K562 (cell line): ENCODE results near the gene SRSF9. TPM values are rescaled to one million over a fixed set of nuclear protein-coding genes. Genes with fewer than 3 reads are reported as not detected.

Experiments
- CBFB ChIP-seq: sonication (generic); formaldehyde crosslinking; IDR thresholded peaks from 2 replicates; pipeline ENCODE4 v1.4.0; 2020; ENCODE audit warnings: mild to moderate bottlenecking, missing genetic modification reagents
- CREM ChIP-seq: IDR thresholded peaks from 2 replicates; pipeline ENCODE4 v1.6.1; 2014; ENCODE audit warnings: antibody characterized with exemption, low read depth
- EP400 ChIP-seq: fragments of 450-650 bp; IDR thresholded peaks from 2 replicates; pipeline ENCODE4 v1.6.1; 2017; ENCODE audit warnings: antibody characterized with exemption, mild to moderate bottlenecking, moderate library complexity
- FOXK2 ChIP-seq, 2 experiments: fragments of 450-650 bp; IDR thresholded peaks in 1 of 2; conservative IDR thresholded peaks in 1 of 2; 2 replicates each; pipeline ENCODE4 v1.6.1; 2016; ENCODE audit warnings: low read depth in 2 of 2, mild to moderate bottlenecking in 1 of 2
- GABPA ChIP-seq: fragments of 200-800 bp; sonication (Bioruptor generic); conservative IDR thresholded peaks from 2 replicates; pipeline ENCODE4 v1.6.1; 2016; ENCODE audit warnings: low read depth, missing genetic modification characterization, missing compliant biosample characterization
- GTF2F1 ChIP-seq: IDR thresholded peaks from 2 replicates; pipeline ENCODE4 v1.6.1; 2011; ENCODE audit warnings: low read depth, low read length, improper control_type of control experiment
- HMBOX1 ChIP-seq: sonication (generic); IDR thresholded peaks from 2 replicates; pipeline ENCODE4 v1.6.1; 2016
- MAZ ChIP-seq, 2 experiments: fragments of 450-650 bp in 1 of 2; sonication (generic) in 1 of 2; formaldehyde crosslinking; IDR thresholded peaks in 1 of 2; conservative IDR thresholded peaks in 1 of 2; 2 replicates each; pipeline versions ENCODE4 v1.4.0 to v1.5.0; 2020; ENCODE audit warnings: mild to moderate bottlenecking in 1 of 2, missing genetic modification reagents in 1 of 2
- MBD1 ChIP-seq: fragments of 250-450 bp; sonication (Bioruptor Pico); IDR thresholded peaks from 2 replicates; pipeline ENCODE4 v1.8.0; 2022; ENCODE audit warnings: inconsistent platforms
- NR2C1 ChIP-seq, 2 experiments: fragments of 450-650 bp; IDR thresholded peaks; 2 replicates each; pipeline ENCODE4 v1.6.1; 2017; ENCODE audit warnings: mild to moderate bottlenecking in 2 of 2, antibody characterized with exemption in 1 of 2, inconsistent platforms in 1 of 2, missing compliant biosample characterization in 1 of 2, missing genetic modification characterization in 1 of 2
- NR2C2 ChIP-seq, 2 experiments: fragments of 200-800 bp in 1 of 2; sonication (Bioruptor generic) in 1 of 2; sonication (generic) in 1 of 2; formaldehyde crosslinking in 1 of 2; IDR thresholded peaks; 2 replicates each; pipeline versions ENCODE4 v1.6.1 to v1.8.0; 2016 to 2022; ENCODE audit warnings: mild to moderate bottlenecking in 1 of 2, missing compliant biosample characterization in 1 of 2, missing genetic modification characterization in 1 of 2, missing genetic modification reagents in 1 of 2
- PPARD ChIP-seq: fragments of 250-450 bp; sonication (Bioruptor Pico); IDR thresholded peaks from 2 replicates; pipeline ENCODE4 v1.8.0; 2022; ENCODE audit warnings: inconsistent platforms, mild to moderate bottlenecking, moderate library complexity
- SP1 ChIP-seq: sonication (generic); formaldehyde crosslinking; IDR thresholded peaks from 2 replicates; pipeline ENCODE4 v1.8.1; 2022; ENCODE audit warnings: mild to moderate bottlenecking, missing genetic modification reagents
- SRF ChIP-seq, 2 experiments: fragments of 250-450, 450-650 bp in 1 of 2; sonication (Bioruptor Pico) in 1 of 2; sonication (generic) in 1 of 2; formaldehyde crosslinking; IDR thresholded peaks; 2 replicates each; pipeline versions ENCODE4 v1.5.0 to v1.5.1; 2020 to 2022; ENCODE audit warnings: mild to moderate bottlenecking in 1 of 2, missing genetic modification reagents in 1 of 2
- TAF9B ChIP-seq: fragments of 450-650 bp; IDR thresholded peaks from 2 replicates; pipeline ENCODE4 v1.6.1; 2018; ENCODE audit warnings: mild to moderate bottlenecking; ENCODE audit not compliant: partially characterized antibody
- ZNF146 ChIP-seq: IDR thresholded peaks from one replicate; pipeline ENCODE4 v1.6.1; 2018; ENCODE audit warnings: missing compliant biosample characterization; ENCODE audit not compliant: unreplicated experiment
- polyA plus RNA-seq, 8 experiments: library from polyadenylated mRNA; depleted of rRNA in 4 of 8; stranded (reverse) in 5 of 8; unstranded in 3 of 8; fragments of >200 nt; fragmentation: Nextera tagmentation in 2 of 8; fragmentation: Illumina TruSeq in 1 of 8; extraction: Ambion mirVana in 2 of 8; extraction: Trizol in 1 of 8; gene quantifications; 2 replicates each; pipeline versions ENCODE4 v1.2.1 to v1.2.3, GENCODE V29; 2011 to 2014; ENCODE audit warnings: inconsistent platforms in 1 of 8, missing spikeins in 1 of 8
- total RNA-seq, 7 experiments: library from RNA; depleted of rRNA in 6 of 7; stranded (reverse); fragments of >200 nt in 6 of 7; fragmentation: Illumina TruSeq in 2 of 7; extraction: Trizol in 2 of 7; gene quantifications; 2 replicates each; pipeline versions ENCODE4 v1.2.1 to v1.2.3, GENCODE V29; 2011 to 2021; ENCODE audit warnings: low replicate concordance in 1 of 7
- TF ChIP-seq, protein P1 (sequence below): sonication (generic); formaldehyde crosslinking; IDR thresholded peaks from 2 replicates; pipeline ENCODE4 v1.8.0; 2022; ENCODE audit warnings: mild to moderate bottlenecking, missing genetic modification reagents

SRSF9 gene
- total and polyA plus RNA-seq, 9 of the 15 experiments (the other 6 are each of a cell fraction or from before 2014, with no cell fraction given), result 40.3 to 291 (median 230) TPM

DNA sequence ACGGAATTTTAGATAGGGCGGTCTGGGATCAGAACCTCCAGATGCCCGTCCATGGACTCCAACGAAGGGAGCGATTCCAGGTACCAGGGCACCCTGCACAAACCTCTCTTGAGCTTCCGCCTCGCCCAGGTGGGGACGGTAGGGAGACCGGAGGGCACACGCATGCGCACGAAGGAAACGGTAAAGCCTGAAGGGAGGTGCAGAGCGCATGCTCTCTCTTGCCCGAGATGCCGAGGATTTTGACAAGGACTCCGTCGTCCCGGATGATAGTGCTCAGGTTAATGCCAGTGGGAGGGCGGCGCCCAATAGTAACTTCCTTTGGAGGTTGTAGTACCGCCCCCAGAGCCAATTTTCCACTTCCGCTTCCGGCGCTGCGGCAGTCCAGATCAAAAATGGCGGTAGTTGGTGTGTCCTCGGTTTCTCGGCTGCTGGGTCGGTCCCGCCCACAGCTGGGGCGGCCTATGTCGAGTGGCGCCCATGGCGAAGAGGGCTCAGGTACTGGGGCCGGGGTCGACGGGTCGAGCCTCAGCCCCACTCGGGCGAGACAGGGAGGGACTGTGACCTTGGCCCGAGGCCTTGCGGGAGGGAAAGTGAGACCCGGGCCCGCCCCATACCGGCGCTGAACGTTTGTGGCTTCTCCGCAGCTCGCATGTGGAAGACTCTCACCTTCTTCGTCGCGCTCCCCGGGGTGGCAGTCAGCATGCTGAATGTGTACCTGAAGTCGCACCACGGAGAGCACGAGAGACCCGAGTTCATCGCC lies 31.6 kb downstream of the SRSF9 start, which contains the start of gene COX6A1 (continued):
- TF ChIP-seq, protein P1, sequence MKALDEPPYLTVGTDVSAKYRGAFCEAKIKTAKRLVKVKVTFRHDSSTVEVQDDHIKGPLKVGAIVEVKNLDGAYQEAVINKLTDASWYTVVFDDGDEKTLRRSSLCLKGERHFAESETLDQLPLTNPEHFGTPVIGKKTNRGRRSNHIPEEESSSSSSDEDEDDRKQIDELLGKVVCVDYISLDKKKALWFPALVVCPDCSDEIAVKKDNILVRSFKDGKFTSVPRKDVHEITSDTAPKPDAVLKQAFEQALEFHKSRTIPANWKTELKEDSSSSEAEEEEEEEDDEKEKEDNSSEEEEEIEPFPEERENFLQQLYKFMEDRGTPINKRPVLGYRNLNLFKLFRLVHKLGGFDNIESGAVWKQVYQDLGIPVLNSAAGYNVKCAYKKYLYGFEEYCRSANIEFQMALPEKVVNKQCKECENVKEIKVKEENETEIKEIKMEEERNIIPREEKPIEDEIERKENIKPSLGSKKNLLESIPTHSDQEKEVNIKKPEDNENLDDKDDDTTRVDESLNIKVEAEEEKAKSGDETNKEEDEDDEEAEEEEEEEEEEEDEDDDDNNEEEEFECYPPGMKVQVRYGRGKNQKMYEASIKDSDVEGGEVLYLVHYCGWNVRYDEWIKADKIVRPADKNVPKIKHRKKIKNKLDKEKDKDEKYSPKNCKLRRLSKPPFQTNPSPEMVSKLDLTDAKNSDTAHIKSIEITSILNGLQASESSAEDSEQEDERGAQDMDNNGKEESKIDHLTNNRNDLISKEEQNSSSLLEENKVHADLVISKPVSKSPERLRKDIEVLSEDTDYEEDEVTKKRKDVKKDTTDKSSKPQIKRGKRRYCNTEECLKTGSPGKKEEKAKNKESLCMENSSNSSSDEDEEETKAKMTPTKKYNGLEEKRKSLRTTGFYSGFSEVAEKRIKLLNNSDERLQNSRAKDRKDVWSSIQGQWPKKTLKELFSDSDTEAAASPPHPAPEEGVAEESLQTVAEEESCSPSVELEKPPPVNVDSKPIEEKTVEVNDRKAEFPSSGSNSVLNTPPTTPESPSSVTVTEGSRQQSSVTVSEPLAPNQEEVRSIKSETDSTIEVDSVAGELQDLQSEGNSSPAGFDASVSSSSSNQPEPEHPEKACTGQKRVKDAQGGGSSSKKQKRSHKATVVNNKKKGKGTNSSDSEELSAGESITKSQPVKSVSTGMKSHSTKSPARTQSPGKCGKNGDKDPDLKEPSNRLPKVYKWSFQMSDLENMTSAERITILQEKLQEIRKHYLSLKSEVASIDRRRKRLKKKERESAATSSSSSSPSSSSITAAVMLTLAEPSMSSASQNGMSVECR (CRISPR knock-in tag), result peak; percentile 48; the same call in 1 of the 2 replicates
- TF ChIP-seq PPARD (CRISPR knock-in tag) (no peak), GTF2F1 (0 out of 2 replicates have a peak, but pooled peaks have one; percentile 22), CREM (peak; percentile 38), HMBOX1 (no peak), FOXK2 (conservative IDR thresholded peaks at IDR 0.05 in 1 of 2, IDR thresholded peaks at IDR 0.05 in 1 of 2; ENCODE audit: low read depth in 2 of 2) (peak in 1 of 2 experiments; percentile 29; a peak in 1 of 4 replicates), MBD1 (CRISPR knock-in tag) (no peak), GABPA (tag) (peak; percentile 96), SP1 (CRISPR knock-in tag) (peak; percentile 76), MAZ (CRISPR knock-in tag; conservative IDR thresholded peaks at IDR 0.05 in 1 of 2, IDR thresholded peaks at IDR 0.05 in 1 of 2) (peak; percentile 44 to 74; a peak in 2 of 4 replicates), TAF9B (peak; percentile 91), NR2C1 (IDR thresholded peaks at IDR 0.05) (peak; percentile 77), NR2C1 (tag; IDR thresholded peaks at IDR 0.05) (peak; percentile 77), EP400 (peak; percentile 81), NR2C2 (CRISPR knock-in tag; IDR thresholded peaks at IDR 0.05) (peak; percentile 48; the same call in 1 of the 2 replicates), NR2C2 (tag; IDR thresholded peaks at IDR 0.05) (peak; percentile 90), ZNF146 (no peak), SRF (CRISPR knock-in tag; IDR thresholded peaks at IDR 0.05) (peak in 1 of 2 experiments; percentile 83; a peak in 2 of 4 replicates), CBFB (CRISPR knock-in tag) (no peak)
